NCI-H2081 treated with DMSO at 0.1 percent for 48 hours (cell line): ENCODE measurements around the gene CDT1.

ENCODE experiments used
- DNase-seq: peaks from one replicate; lab custom pipeline; 2025; lab: John Stamatoyannopoulos, UW

Gene CDT1

GRCh38 chr16:88856828-88857727 lies 53.5 kb downstream of the CDT1 start, which contains the start of the genes GALNS and TRAPPC2L:
TSS of gene GALNS (minus strand) at chr16:88856947. CDS start at chr16:88856877, 70 bp downstream.
TSS of gene TRAPPC2L (plus strand) at chr16:88857127. CDS start at chr16:88857151, 24 bp downstream.
- DNase-seq, result peak; percentile 23

GRCh38 chr16:88857728-88858339 lies 54.2 kb downstream of the CDT1 start:
- no peak for DNase-seq
